HCT116 (cell line): Measurements from ENCODE around the gene CPEB1. TPM values are rescaled to one million over a fixed set of nuclear protein-coding genes. Genes with fewer than 3 reads are reported as not detected.

Experiments
- ATAC-seq: fragments of 200-7000 bp; cut with Tn5 transposase; 2 replicates; pipeline ENCODE4 v1.9.1; 2020; ENCODE audit warnings: mild to moderate bottlenecking, moderate library complexity
- BruUV-seq: library from RNA; stranded (reverse); fragments of 400-500 nt; replicated peaks from 2 replicates; lab custom pipeline; 2021; lab: Mats Ljungman, UMichigan
- CTCF ChIA-PET: fragments of 300-600 bp; sonication (Branson Sonifier 250); formaldehyde crosslinking; loops from one replicate; lab custom pipeline; 2021; ENCODE audit warnings: antibody characterized with exemption; lab: Charles Lee
- POLR2A ChIA-PET: fragments of 300-600, 350-600 bp; sonication (Branson Sonifier 250); formaldehyde crosslinking; loops from one replicate; lab custom pipeline; 2021; ENCODE audit warnings: antibody characterized with exemption; lab: Charles Lee
- RAD21 ChIA-PET, 2 experiments: fragments of 300-600 bp; sonication (Branson Sonifier 250); formaldehyde crosslinking; loops; one replicate each; lab custom pipeline; 2023; ENCODE audit warnings: low total read pairs in 2 of 2; ENCODE audit not compliant: uncharacterized antibody in 2 of 2, unreplicated experiment in 2 of 2, low non-redundant PET in 1 of 2; lab: Charles Lee
- DNase-seq: peaks from one replicate; pipeline ENCODE4 v3.0.0-alpha.2; 2010; ENCODE audit warnings: low read depth, low spot score
- H2AFZ ChIP-seq: fragments of 200-600 bp; shearing (Covaris generic), sonication (generic); 2 replicates; pipeline ENCODE4 v1.6.1; 2017; ENCODE audit warnings: low read depth, mixed run types, mixed read lengths, antibody characterized with exemption, low read length; ENCODE audit not compliant: poor library complexity, severe bottlenecking
- H3K27ac ChIP-seq: 2 replicates; pipeline ENCODE4 v1.5.1; 2012; ENCODE audit warnings: low read depth, low read length
- H3K27me3 ChIP-seq: fragments of 200-600 bp; sonication (generic); 2 replicates; pipeline ENCODE4 v1.6.1; 2016; ENCODE audit warnings: mixed run types, low read length, mixed read lengths; ENCODE audit not compliant: insufficient read depth
- H3K36me3 ChIP-seq, 2 experiments: fragments of 200-500 bp in 1 of 2; fragments of 200-600 bp in 1 of 2; sonication (Bioruptor generic) in 1 of 2; sonication (generic) in 1 of 2; 2 replicates each; pipeline versions ENCODE4 v1.5.1 to v1.6.1; 2014 to 2016; ENCODE audit warnings: low read length in 2 of 2, inconsistent platforms in 1 of 2, mixed read lengths in 1 of 2, mixed run types in 1 of 2; ENCODE audit not compliant: insufficient read depth in 2 of 2, control insufficient read depth in 1 of 2
- H3K4me1 ChIP-seq, 2 experiments: fragments of 200-600 bp in 1 of 2; sonication (generic) in 1 of 2; 2 replicates each; pipeline versions ENCODE4 v1.5.1 to v1.6.1; 2012 to 2017; ENCODE audit warnings: low read length in 2 of 2, inconsistent platforms in 1 of 2, mild to moderate bottlenecking in 1 of 2, mixed read lengths in 1 of 2, mixed run types in 1 of 2, moderate library complexity in 1 of 2; ENCODE audit not compliant: insufficient read depth in 2 of 2, control insufficient read depth in 1 of 2
- H3K4me2 ChIP-seq: fragments of 200-600 bp; sonication (generic); 2 replicates; pipeline ENCODE4 v1.6.1; 2017; ENCODE audit warnings: mixed run types, low read length, mixed read lengths
- H3K4me3 ChIP-seq, 2 experiments: fragments of 200-600 bp in 1 of 2; sonication (generic) in 1 of 2; replicated peaks in 1 of 2; 2 replicates each; pipeline ENCODE4 v1.5.1; 2011 to 2016; ENCODE audit warnings: low read length in 2 of 2, control low read depth in 1 of 2, low read depth in 1 of 2, mild to moderate bottlenecking in 1 of 2, mixed read lengths in 1 of 2, mixed run types in 1 of 2
- H3K79me2 ChIP-seq: fragments of 200-600 bp; sonication (generic); 2 replicates; pipeline ENCODE4 v1.6.1; 2017; ENCODE audit warnings: mild to moderate bottlenecking, mixed run types, low read length, moderate library complexity, mixed read lengths; ENCODE audit not compliant: insufficient read depth
- H3K9ac ChIP-seq: fragments of 200-600 bp; sonication (generic); 2 replicates; pipeline ENCODE4 v1.6.1; 2016; ENCODE audit warnings: low read length, mixed read lengths
- H3K9me2 ChIP-seq: fragments of 200-600 bp; sonication (generic), shearing (Covaris generic); 2 replicates; pipeline ENCODE4 v1.6.1; 2017; ENCODE audit warnings: mixed run types, mild to moderate bottlenecking, moderate library complexity; ENCODE audit not compliant: insufficient read depth
- H3K9me3 ChIP-seq, 2 experiments: fragments of 200-500 bp in 1 of 2; fragments of 200-600 bp in 1 of 2; sonication (Bioruptor generic) in 1 of 2; sonication (generic) in 1 of 2; 2 replicates each; pipeline ENCODE4 v1.6.1; 2014 to 2017; ENCODE audit warnings: low read length in 2 of 2, mixed read lengths in 2 of 2, inconsistent platforms in 1 of 2, low read depth in 1 of 2, mild to moderate bottlenecking in 1 of 2, mixed run types in 1 of 2, moderate library complexity in 1 of 2; ENCODE audit not compliant: control insufficient read depth in 1 of 2, insufficient read depth in 1 of 2
- H4K20me1 ChIP-seq: fragments of 200-600 bp; sonication (generic), shearing (Covaris generic); 2 replicates; pipeline ENCODE4 v1.6.1; 2017; ENCODE audit warnings: mixed run types, mild to moderate bottlenecking, moderate library complexity; ENCODE audit not compliant: insufficient read depth
- ZFX ChIP-seq: fragments of 450-650 bp; IDR thresholded peaks from 2 replicates; pipeline ENCODE4 v1.6.1; 2017
- intact Hi-C: fragments of 100-400 bp; cut with micrococcal nuclease; formaldehyde crosslinking; loops from 2 replicates; pipeline ENCODE4 v1.10.0; 2022
- total RNA-seq: library from RNA; stranded (reverse); gene quantifications from one replicate; pipeline ENCODE4 v1.2.1, GENCODE V29; 2021; ENCODE audit not compliant: unreplicated experiment
- TF ChIP-seq, protein P1 (sequence below): IDR thresholded peaks from 2 replicates; pipeline ENCODE4 v1.6.1; 2012
- TF ChIP-seq, protein P2 (sequence below), 3 experiments: fragments of 200-600 bp in 1 of 3; sonication (generic) in 1 of 3; IDR thresholded peaks in 2 of 3; conservative IDR thresholded peaks in 1 of 3; 2 replicates each; pipeline ENCODE4 v1.5.1; 2012 to 2017; ENCODE audit warnings: low read depth in 2 of 3, low read length in 2 of 3, antibody characterized with exemption in 1 of 3, borderline replicate concordance in 1 of 3, control low read depth in 1 of 3, mild to moderate bottlenecking in 1 of 3, mixed read lengths in 1 of 3, mixed run types in 1 of 3, moderate library complexity in 1 of 3; ENCODE audit not compliant: insufficient read depth in 1 of 3

The CPEB1 gene
- total RNA-seq, 1 experiment from 2014 or later, result not detected

DNA sequence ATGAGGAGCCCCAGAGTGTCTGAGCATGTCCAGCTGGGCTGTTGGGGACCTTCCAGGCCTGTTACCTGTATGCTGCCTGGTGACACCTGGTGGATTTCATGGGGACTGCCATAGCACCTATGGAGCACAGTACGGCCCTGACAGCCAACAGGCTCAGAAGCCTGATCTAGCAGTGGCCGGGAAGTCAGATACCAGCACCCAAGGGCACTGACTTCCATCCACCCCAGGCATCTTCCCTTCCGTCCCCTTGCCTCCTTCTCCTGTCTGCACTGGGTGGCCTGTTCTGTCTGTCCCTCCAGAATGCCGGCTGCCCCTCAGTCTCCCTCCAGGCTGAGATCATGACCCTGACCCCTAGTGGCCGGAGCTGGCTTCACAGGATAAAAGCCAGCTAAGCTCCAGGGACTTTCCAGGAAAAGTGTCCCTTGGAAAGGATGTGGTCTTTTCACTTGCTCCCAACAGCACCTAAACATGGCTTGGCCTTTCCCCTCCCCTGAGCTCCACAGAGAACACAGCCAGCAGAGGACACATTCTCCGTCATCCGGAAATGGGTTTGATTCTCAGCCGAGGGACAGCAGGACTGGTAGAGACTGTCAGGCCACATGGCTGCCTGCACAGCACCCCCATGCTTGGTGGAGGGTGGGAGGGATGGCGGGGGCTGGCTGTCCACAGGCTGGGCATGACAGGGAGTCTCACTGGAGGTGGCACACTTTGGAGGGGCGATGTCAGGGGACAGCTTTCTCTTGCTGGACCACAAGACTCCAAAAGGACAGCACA, 116.4 kb downstream of the CPEB1 start:
- BruUV-seq, result no TSS peak
- DNase-seq (peak; percentile 73), ATAC-seq (peak; percentile 86)
- CTCF ChIA-PET, result interaction anchor here (0.8 to 1.7 kb wide), 8 partner anchors 10 to 472 kb away, joined by 3 to 22 read pairs (median 5); partner anchors contain the start of gene RPS17
- intact Hi-C loops, result loop anchor here (10.0 kb wide), 1 partner anchor 474 kb away; no protein-coding TSS in a partner anchor
- Histone ChIP-seq H3K9me3 (no peaks in the 10 kb centered on the region), H4K20me1 (no peaks in the 10 kb centered on the region; the same call in 1 of the 2 replicates), H3K4me2 (peak overlapping the region; percentile 80), H3K9ac (peak overlapping the region; percentile 39; the same call in 1 of the 2 replicates), H3K4me1 (peaks cover 0 to 7% of the 10 kb centered on the region in 2 experiments; a peak in 2 of 4 replicates), H3K27me3 (no peaks in the 10 kb centered on the region), H3K4me3 (peak overlapping the region; percentile 30 to 47), H3K36me3 (peaks cover 2 to 7% of the 10 kb centered on the region in 2 experiments; a peak in 3 of 4 replicates), H2AFZ (no peak overlapping the region), H3K27ac (peak overlapping the region; percentile 41), H3K9me2 (no peaks in the 10 kb centered on the region), H3K79me2 (no peaks in the 10 kb centered on the region)
- TF ChIP-seq ZFX, result no peak
- TF ChIP-seq, protein P1, sequence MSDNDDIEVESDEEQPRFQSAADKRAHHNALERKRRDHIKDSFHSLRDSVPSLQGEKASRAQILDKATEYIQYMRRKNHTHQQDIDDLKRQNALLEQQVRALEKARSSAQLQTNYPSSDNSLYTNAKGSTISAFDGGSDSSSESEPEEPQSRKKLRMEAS, result no peak
- TF ChIP-seq, protein P2, sequence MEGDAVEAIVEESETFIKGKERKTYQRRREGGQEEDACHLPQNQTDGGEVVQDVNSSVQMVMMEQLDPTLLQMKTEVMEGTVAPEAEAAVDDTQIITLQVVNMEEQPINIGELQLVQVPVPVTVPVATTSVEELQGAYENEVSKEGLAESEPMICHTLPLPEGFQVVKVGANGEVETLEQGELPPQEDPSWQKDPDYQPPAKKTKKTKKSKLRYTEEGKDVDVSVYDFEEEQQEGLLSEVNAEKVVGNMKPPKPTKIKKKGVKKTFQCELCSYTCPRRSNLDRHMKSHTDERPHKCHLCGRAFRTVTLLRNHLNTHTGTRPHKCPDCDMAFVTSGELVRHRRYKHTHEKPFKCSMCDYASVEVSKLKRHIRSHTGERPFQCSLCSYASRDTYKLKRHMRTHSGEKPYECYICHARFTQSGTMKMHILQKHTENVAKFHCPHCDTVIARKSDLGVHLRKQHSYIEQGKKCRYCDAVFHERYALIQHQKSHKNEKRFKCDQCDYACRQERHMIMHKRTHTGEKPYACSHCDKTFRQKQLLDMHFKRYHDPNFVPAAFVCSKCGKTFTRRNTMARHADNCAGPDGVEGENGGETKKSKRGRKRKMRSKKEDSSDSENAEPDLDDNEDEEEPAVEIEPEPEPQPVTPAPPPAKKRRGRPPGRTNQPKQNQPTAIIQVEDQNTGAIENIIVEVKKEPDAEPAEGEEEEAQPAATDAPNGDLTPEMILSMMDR (IDR thresholded peaks at IDR 0.05 in 2 of 3, conservative IDR thresholded peaks at IDR 0.05 in 1 of 3; ENCODE audit: borderline replicate concordance in 1 of 3, insufficient read depth in 1 of 3, low read depth in 2 of 3, low read length in 2 of 3), result peak; percentile 70 to 97 (median 79)
- POLR2A ChIA-PET, result interaction anchor here (3.0 kb wide), 1 partner anchor 10 kb away, joined by 22 read pairs; the partner anchor contains the start of gene RPS17
- RAD21 ChIA-PET, result no interaction called here
